HEK293 (cell line): ENCODE results near the gene AGTR1.

Experiments used
- CTCF ChIA-PET: fragments of 350-600 bp; formaldehyde crosslinking; extraction: SDS; loops from one replicate; lab custom pipeline; 2021; ENCODE audit warnings: antibody characterized with exemption; lab: Yijun Ruan, JAX
- POLR2A ChIA-PET: fragments of 300-600 bp; formaldehyde crosslinking; extraction: SDS; loops from one replicate; lab custom pipeline; 2020; ENCODE audit warnings: antibody characterized with exemption, inconsistent platforms; lab: Yijun Ruan, JAX
- H3K27ac ChIP-seq: fragments of 200-500 bp; sonication (Bioruptor generic); 2 replicates; pipeline ENCODE4 v1.5.1; 2014; ENCODE audit warnings: low read depth, low read length, control low read depth, inconsistent platforms; ENCODE audit errors: extremely low read depth
- H3K36me3 ChIP-seq, 2 experiments: fragments of 200-500 bp in 1 of 2; sonication (Bioruptor generic) in 1 of 2; 1 replicate in 1 of 2; 2 replicates in 1 of 2; pipeline ENCODE4 v1.5.1; 2014 to 2017; ENCODE audit warnings: inconsistent platforms in 2 of 2, low read length in 2 of 2; ENCODE audit not compliant: control insufficient read depth in 2 of 2, insufficient read depth in 1 of 2
- H3K4me1 ChIP-seq: fragments of 200-500 bp; sonication (Bioruptor generic); 2 replicates; pipeline ENCODE4 v1.5.1; 2014; ENCODE audit warnings: mild to moderate bottlenecking, low read length, inconsistent platforms; ENCODE audit not compliant: control insufficient read depth, insufficient read depth
- H3K4me3 ChIP-seq: 2 replicates; pipeline ENCODE4 v1.5.1; 2011; ENCODE audit warnings: low read depth, mild to moderate bottlenecking, control low read depth, low read length, moderate library complexity
- H3K9me3 ChIP-seq: fragments of 200-500 bp; sonication (Bioruptor generic); 2 replicates; pipeline ENCODE4 v1.5.1; 2014; ENCODE audit warnings: low read depth, low read length, inconsistent platforms; ENCODE audit not compliant: control insufficient read depth, insufficient read depth
- SALL2 ChIP-seq: fragments of 450-650 bp; formaldehyde crosslinking; IDR thresholded peaks from 2 replicates; pipeline ENCODE4 v1.5.0; 2017; ENCODE audit warnings: missing biosample characterization, mild to moderate bottlenecking, missing genetic modification characterization, borderline replicate concordance
- SCRT1 ChIP-seq: fragments of 450-650 bp; formaldehyde crosslinking; IDR thresholded peaks from 2 replicates; pipeline ENCODE4 v1.5.1; 2016; ENCODE audit warnings: missing biosample characterization, missing genetic modification characterization, borderline replicate concordance
- ZNF24 ChIP-seq: fragments of 450-650 bp; formaldehyde crosslinking; IDR thresholded peaks from 2 replicates; pipeline ENCODE4 v1.5.1; 2016; ENCODE audit warnings: missing biosample characterization, missing genetic modification characterization
- ZNF311 ChIP-seq: fragments of 450-650 bp; formaldehyde crosslinking; IDR thresholded peaks from 2 replicates; pipeline ENCODE4 v1.5.1; 2017; ENCODE audit warnings: missing biosample characterization, missing genetic modification characterization, borderline replicate concordance
- ZNF366 ChIP-seq: fragments of 450-650 bp; formaldehyde crosslinking; conservative IDR thresholded peaks from 2 replicates; pipeline ENCODE4 v1.5.1; 2016; ENCODE audit warnings: missing biosample characterization, missing genetic modification characterization
- ZNF701 ChIP-seq: fragments of 450-650 bp; formaldehyde crosslinking; IDR thresholded peaks from 2 replicates; pipeline ENCODE4 v1.5.1; 2016; ENCODE audit warnings: missing biosample characterization, missing genetic modification characterization
- ZNF707 ChIP-seq: fragments of 450-650 bp; formaldehyde crosslinking; IDR thresholded peaks from 2 replicates; pipeline ENCODE4 v1.5.1; 2016; ENCODE audit warnings: missing biosample characterization, missing genetic modification characterization
- ZNF777 ChIP-seq: fragments of 450-650 bp; formaldehyde crosslinking; IDR thresholded peaks from 2 replicates; pipeline ENCODE4 v1.5.1; 2017; ENCODE audit warnings: missing biosample characterization, missing genetic modification characterization, borderline replicate concordance
- ZNF837 ChIP-seq: fragments of 450-650 bp; formaldehyde crosslinking; IDR thresholded peaks from 2 replicates; pipeline ENCODE4 v1.5.1; 2016; ENCODE audit warnings: missing biosample characterization, missing genetic modification characterization
- TF ChIP-seq, protein P1 (sequence below): fragments of 450-650 bp; formaldehyde crosslinking; IDR thresholded peaks from 2 replicates; pipeline ENCODE4 v1.5.1; 2016; ENCODE audit warnings: missing biosample characterization, missing genetic modification characterization
- TF ChIP-seq, protein P2 (sequence below): fragments of 450-650 bp; formaldehyde crosslinking; IDR thresholded peaks from 2 replicates; pipeline ENCODE4 v1.5.1; 2017; ENCODE audit warnings: missing biosample characterization, mild to moderate bottlenecking, missing genetic modification characterization, moderate library complexity
- TF ChIP-seq, protein P3 (sequence below): fragments of 450-650 bp; formaldehyde crosslinking; IDR thresholded peaks from 2 replicates; pipeline ENCODE4 v1.5.1; 2017; ENCODE audit warnings: missing biosample characterization, missing genetic modification characterization
- TF ChIP-seq, protein P4 (sequence below): fragments of 450-650 bp; formaldehyde crosslinking; conservative IDR thresholded peaks from 2 replicates; pipeline ENCODE4 v1.5.1; 2016; ENCODE audit warnings: low read depth, missing biosample characterization, missing genetic modification characterization

The AGTR1 gene

DNA sequence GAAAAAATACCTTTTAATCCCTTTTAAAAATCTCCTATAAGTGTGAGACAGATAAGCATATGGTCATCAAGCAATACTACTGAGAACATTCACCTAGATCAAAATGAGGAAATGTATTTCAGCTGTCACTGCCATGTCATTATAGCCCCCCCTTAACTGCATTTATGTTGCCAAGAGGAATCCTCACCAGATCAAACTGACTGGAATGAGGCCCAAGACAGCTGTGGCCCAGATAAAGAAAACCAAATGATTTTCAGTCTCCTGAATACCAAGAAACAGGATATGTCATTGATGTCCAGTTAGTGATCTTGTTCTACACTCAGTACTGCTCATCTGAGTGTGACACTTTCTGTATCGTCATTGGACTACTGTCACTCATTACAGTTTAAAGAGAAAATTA lies 94.8 kb downstream of the AGTR1 start:
- ChIA-PET CTCF (interaction anchor here (1.1 kb wide), 1 partner anchor 14 kb away, joined by 4 read pairs; no protein-coding TSS in a partner anchor), POLR2A (no interaction called here)
- TF ChIP-seq ZNF24: no peak
- no peak for TF ChIP-seq ZNF311 (tag by site-specific recombination)
- no peak for TF ChIP-seq ZNF707 (tag by site-specific recombination)
- no peak for TF ChIP-seq SALL2
- TF ChIP-seq ZNF777 (tag by site-specific recombination): no peak
- TF ChIP-seq, protein P1, sequence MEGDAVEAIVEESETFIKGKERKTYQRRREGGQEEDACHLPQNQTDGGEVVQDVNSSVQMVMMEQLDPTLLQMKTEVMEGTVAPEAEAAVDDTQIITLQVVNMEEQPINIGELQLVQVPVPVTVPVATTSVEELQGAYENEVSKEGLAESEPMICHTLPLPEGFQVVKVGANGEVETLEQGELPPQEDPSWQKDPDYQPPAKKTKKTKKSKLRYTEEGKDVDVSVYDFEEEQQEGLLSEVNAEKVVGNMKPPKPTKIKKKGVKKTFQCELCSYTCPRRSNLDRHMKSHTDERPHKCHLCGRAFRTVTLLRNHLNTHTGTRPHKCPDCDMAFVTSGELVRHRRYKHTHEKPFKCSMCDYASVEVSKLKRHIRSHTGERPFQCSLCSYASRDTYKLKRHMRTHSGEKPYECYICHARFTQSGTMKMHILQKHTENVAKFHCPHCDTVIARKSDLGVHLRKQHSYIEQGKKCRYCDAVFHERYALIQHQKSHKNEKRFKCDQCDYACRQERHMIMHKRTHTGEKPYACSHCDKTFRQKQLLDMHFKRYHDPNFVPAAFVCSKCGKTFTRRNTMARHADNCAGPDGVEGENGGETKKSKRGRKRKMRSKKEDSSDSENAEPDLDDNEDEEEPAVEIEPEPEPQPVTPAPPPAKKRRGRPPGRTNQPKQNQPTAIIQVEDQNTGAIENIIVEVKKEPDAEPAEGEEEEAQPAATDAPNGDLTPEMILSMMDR (tag by site-specific recombination): no peak
- TF ChIP-seq SCRT1 (tag by site-specific recombination): no peak
- TF ChIP-seq ZNF366 (tag by site-specific recombination): no peak
- no peak for TF ChIP-seq ZNF837 (tag by site-specific recombination)
- TF ChIP-seq, protein P2, sequence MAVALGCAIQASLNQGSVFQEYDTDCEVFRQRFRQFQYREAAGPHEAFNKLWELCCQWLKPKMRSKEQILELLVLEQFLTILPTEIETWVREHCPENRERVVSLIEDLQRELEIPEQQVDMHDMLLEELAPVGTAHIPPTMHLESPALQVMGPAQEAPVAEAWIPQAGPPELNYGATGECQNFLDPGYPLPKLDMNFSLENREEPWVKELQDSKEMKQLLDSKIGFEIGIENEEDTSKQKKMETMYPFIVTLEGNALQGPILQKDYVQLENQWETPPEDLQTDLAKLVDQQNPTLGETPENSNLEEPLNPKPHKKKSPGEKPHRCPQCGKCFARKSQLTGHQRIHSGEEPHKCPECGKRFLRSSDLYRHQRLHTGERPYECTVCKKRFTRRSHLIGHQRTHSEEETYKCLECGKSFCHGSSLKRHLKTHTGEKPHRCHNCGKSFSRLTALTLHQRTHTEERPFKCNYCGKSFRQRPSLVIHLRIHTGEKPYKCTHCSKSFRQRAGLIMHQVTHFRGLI (tag by site-specific recombination): no peak
- TF ChIP-seq ZNF701: no peak
- TF ChIP-seq, protein P3, sequence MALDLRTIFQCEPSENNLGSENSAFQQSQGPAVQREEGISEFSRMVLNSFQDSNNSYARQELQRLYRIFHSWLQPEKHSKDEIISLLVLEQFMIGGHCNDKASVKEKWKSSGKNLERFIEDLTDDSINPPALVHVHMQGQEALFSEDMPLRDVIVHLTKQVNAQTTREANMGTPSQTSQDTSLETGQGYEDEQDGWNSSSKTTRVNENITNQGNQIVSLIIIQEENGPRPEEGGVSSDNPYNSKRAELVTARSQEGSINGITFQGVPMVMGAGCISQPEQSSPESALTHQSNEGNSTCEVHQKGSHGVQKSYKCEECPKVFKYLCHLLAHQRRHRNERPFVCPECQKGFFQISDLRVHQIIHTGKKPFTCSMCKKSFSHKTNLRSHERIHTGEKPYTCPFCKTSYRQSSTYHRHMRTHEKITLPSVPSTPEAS (tag by site-specific recombination): no peak
- TF ChIP-seq, protein P4, sequence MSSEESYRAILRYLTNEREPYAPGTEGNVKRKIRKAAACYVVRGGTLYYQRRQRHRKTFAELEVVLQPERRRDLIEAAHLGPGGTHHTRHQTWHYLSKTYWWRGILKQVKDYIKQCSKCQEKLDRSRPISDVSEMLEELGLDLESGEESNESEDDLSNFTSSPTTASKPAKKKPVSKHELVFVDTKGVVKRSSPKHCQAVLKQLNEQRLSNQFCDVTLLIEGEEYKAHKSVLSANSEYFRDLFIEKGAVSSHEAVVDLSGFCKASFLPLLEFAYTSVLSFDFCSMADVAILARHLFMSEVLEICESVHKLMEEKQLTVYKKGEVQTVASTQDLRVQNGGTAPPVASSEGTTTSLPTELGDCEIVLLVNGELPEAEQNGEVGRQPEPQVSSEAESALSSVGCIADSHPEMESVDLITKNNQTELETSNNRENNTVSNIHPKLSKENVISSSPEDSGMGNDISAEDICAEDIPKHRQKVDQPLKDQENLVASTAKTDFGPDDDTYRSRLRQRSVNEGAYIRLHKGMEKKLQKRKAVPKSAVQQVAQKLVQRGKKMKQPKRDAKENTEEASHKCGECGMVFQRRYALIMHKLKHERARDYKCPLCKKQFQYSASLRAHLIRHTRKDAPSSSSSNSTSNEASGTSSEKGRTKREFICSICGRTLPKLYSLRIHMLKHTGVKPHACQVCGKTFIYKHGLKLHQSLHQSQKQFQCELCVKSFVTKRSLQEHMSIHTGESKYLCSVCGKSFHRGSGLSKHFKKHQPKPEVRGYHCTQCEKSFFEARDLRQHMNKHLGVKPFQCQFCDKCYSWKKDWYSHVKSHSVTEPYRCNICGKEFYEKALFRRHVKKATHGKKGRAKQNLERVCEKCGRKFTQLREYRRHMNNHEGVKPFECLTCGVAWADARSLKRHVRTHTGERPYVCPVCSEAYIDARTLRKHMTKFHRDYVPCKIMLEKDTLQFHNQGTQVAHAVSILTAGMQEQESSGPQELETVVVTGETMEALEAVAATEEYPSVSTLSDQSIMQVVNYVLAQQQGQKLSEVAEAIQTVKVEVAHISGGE (tag by site-specific recombination): no peak
- no peaks in the 10 kb centered on the region for H3K36me3 ChIP-seq
- H3K4me1 ChIP-seq: no peaks in the 10 kb centered on the region
- no peaks in the 10 kb centered on the region for H3K9me3 ChIP-seq
- no peak overlapping the region for H3K27ac ChIP-seq
- H3K4me3 ChIP-seq: no peak overlapping the region
